Activated CD4-positive, CD25-positive, alpha-beta regulatory T cell (primary cell): ENCODE data around the gene TXNDC8.

Experiments
- DNase-seq, 4 experiments: peaks; one replicate each; lab custom pipeline; 2025; lab: John Stamatoyannopoulos, UW

Gene TXNDC8

GRCh38 chr9:110278080-110278707 lies 59.5 kb downstream of the TXNDC8 start:
- DNase-seq = no peak

DNA sequence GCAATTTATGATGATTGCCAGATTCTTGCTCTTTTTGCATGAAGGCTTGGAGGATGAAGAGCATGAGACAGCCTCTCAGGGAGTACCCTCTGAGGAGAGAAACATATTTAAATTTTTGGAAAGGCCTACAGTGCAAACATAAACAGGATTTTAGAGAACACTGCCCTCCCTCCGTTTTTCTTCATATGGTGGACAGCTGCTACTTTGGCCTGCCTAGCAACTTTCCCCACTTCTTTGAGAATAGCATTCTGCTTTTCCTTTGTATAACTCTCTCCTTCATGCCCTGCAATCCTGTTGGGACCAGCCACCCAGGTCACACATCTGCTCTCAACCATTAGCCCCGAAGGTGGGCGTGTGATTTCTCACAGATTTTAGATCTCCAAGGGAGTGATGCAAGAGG lies 60.9 kb downstream of the TXNDC8 start:
- no peak for DNase-seq

DNA sequence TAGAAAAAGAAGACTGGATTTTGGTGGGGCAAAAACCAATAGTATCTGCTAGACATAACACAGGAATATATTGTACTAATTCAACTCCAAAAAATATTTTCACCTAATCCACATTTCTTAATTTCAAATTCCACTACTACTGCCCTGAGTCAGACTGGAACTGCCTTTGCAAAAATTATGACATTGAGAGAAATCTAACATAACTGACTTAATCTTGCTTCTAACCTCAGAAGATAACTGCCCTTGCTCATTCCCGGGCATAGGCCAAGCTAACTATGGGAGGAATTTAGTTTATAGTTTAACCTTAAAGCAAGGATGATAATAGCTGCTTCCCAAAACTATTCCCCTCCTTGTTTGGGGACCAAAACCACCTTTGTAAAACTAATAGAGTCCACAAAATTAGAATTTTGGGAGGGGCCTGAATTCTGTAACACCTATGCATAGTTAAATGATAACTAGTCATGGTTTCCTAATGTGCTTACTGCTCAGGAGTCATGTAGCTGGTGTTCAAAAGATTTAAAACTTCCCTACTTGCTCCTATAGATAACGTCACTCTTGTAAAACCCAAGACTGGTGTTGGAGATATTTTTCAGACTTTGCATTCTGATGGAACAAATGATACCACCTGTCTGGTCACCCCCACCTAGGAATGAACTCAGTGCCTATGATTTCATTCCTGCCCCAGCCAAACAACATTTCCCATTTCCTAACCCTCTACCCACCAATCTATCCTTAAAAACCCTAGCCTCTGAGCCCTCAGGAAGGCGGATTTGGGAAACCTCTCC lies 67.3 kb downstream of the TXNDC8 start:
- no peak for DNase-seq

DNA sequence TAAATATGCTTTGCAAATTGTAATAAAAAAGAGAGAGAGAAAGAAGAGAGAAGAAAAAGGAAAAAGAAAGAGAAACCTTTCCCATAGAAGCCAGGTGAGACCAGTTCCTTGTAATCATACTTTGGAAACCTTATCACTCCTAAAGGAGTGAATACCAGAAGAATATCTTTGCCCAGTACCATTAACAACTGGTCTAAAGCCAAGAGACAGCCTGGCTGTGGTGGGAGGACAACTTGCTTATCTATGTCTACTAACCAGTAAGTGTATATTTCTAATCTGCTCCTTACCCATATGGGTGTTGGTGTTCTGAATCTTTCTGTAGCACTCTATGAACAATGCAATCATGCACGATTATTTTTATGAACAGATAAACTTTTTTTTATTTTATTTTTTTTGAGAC lies 70.9 kb downstream of the TXNDC8 start:
- DNase-seq = no peak

DNA sequence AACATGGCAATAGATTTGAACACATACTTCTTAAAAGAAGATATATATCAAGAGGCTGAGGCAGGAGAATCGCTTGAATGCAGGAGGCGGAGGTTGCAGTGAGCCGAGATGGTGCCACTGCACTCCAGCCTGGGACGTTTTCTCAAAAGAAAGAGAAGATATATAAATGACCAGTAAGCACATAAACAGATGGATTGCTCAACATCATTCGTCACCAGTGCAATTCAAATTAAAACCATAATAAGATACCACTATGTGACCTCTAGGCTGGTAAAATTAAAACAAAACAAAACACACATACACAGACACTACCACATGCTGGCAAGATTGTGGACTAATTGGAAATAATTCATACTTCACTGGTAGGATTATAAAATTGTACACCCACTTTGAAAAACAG lies 76.0 kb downstream of the TXNDC8 start:
- no peak for DNase-seq

- DNase-seq = no peak
Observed at GRCh38 chr9:110260911-110261310, 76.8 kb downstream of the TXNDC8 start.

DNA sequence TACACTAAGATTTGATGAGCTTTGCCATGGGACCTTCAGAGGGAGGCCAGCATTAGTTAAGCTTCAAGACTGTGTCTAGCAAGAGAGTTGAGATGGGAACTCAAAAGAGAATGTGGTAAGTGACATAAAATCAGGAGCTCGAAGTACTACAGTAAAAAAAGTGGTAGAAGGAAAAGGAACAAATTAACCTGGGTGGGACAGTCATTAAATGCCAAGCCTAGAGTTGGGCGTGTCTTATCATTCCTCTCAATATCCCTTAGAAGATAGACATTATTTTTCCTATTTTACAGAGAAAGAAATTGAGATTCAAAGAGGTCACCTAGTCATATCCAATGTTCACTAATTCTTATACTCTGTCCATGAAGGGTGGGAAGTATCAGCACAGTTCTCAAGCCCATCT lies 78.1 kb downstream of the TXNDC8 start:
- DNase-seq = no peak

GRCh38 chr9:110258690-110259091 lies 79.0 kb downstream of the TXNDC8 start:
- DNase-seq = no peak

- DNase-seq = no peak
Observed at GRCh38 chr9:110257956-110258355, 79.7 kb downstream of the TXNDC8 start.

DNA sequence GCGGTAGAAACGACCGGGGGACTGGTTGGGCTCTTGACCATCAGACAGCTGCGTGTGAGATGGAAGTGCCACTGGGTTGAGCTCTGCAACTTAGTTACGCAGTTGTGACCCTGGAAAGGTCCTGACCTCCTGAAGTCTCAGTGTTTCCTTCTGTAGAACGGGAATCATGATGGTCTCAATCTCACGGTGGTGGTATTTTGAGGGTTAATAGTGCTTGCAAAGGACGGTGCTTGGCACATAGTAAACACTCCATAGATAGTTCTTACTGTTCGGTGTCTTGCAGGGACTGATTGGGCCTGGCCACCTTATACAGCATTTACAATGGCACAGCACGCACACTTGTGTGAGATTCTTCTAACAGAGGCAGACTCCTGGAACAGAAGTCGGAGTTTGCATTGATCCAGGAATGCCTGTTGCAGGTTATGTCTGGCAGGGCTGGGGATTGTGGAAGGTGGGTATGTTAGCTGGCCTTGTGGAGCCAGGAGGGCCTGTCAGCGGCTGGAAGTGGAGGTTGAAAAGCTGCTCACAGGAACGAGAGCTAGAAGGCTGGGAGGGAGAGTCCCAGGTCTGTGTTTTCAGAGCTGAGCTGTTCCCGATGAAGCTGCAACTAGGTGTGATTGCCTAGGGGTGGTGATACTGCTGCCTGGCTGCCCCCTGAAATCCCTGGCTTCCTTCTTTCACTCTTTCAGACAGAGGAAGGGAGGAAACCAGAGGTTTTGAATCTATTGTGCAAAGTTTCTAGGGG lies 80.4 kb downstream of the TXNDC8 start:
- DNase-seq = no peak

DNA sequence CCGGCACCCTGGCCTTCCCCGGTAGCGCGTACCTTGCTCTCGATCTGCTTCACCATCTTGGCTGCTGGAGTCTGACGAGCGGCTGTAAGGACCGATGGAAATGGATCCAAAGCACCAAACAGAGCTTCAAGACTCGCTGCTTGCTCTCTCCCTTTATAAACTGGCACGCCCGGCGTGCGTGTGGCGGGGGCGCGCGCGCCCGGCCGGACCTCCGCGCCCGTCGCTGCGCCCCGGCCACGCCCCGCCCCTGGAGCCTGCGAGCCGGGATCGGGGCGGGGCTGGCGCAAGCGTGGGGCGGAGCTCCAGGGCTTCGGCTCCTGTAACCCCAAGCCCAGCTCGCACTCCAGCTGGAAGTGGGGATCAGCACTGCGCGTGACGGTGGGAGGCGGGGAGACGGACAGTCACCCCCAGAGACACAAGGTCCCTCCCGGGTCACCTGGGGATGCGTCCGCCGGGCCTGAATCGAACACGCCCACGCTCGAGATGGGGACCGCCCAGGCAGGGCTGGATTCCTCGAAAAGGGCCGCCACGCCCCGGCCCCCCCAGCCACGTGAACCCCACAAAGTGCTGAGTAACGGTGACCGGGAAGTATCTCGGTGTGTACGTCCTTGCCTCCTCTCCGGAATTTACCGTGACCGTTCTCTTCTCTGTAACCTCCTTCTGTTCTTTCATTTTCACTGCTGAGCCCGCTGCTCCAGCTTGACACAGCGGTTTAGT lies 81.1 kb downstream of the TXNDC8 start, which contains the start of gene TXN:
TSS of gene TXN (minus strand) at position 128 of the 717 bp plus-strand sequence. CDS start at position 56, 72 bp downstream.
- DNase-seq = peak; percentile 67 to 91 (median 85)

- peak in 3 of 4 experiments; percentile 20 to 51 (median 38) for DNase-seq
Observed at GRCh38 chr9:110255463-110256379, 81.9 kb downstream of the TXNDC8 start.

GRCh38 chr9:110255034-110255462 lies 82.6 kb downstream of the TXNDC8 start:
- DNase-seq = no peak

DNA sequence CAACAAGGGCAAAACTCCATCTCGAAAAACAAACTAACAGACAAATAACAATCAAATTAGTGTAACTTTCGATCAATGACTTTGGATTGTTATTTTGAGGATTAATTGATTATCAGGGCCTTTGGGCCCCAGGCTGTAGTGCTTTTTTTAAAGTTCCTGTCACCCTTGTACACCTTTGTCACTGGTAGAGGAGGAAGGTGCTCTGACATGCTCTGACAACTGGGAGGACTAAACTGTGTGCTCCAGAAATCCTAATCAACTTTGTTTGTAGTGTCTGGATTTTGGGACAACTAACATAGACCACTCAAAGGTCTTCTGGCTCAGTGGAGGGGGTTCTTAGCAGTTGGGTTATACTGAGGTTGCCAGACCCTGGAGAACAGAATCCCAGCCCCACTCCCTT lies 83.2 kb downstream of the TXNDC8 start:
- DNase-seq = no peak
